Psoas muscle (tissue), 8 donors: ENCODE data around the gene HS2ST1. TPM values are rescaled to one million over a fixed set of nuclear protein-coding genes. Genes with fewer than 3 reads are reported as not detected.

ENCODE experiments used
- ATAC-seq, 4 donors: fragments of 200-7000 bp; cut with Tn5 transposase; one replicate each; pipeline ENCODE4 v1.9.1; 2020; ENCODE audit warnings: moderate library complexity in 3 of 4, mild to moderate bottlenecking in 2 of 4
- DNase-seq, 2 donors: peaks; one replicate each; pipeline ENCODE4 v3.0.0-alpha.2; 2020
- H3K27ac ChIP-seq: fragments of 200-600 bp; one replicate; pipeline ENCODE4 v1.8.0; 2022
- H3K27me3 ChIP-seq, 3 donors: fragments of 200-600 bp in 1 of 3; one replicate each; pipeline versions ENCODE4 v1.6.1 to v1.8.0; 2013 to 2022; ENCODE audit warnings: low read length in 2 of 3, mild to moderate bottlenecking in 2 of 3, moderate library complexity in 1 of 3; ENCODE audit not compliant: insufficient read depth in 3 of 3
- H3K36me3 ChIP-seq, 2 donors: fragments of 200-600 bp in 1 of 2; one replicate each; pipeline versions ENCODE4 v1.6.1 to v1.8.0; 2013 to 2022; ENCODE audit warnings: low read depth in 1 of 2, mild to moderate bottlenecking in 1 of 2, moderate library complexity in 1 of 2; ENCODE audit not compliant: insufficient read depth in 1 of 2
- H3K4me1 ChIP-seq: fragments of 200-600 bp; one replicate; pipeline ENCODE4 v1.8.0; 2022
- H3K4me3 ChIP-seq: fragments of 200-600 bp; one replicate; pipeline ENCODE4 v1.8.0; 2022; ENCODE audit warnings: mild to moderate bottlenecking
- H3K9me3 ChIP-seq: fragments of 200-600 bp; one replicate; pipeline ENCODE4 v1.8.0; 2022
- WGBS, 3 donors: extraction: QIAGEN DNeasy Blood & Tissue Kit; methylation state at CpG; one replicate each; pipeline versions ENCODE4 v1.1.6 to v1.1.7; 2013; 5-methylcytosine and 5-hydroxymethylcytosine counted together
- intact Hi-C, 2 donors: fragments of 100-400 bp; cut with DNase I; formaldehyde crosslinking; loops; one replicate each; pipeline versions ENCODE4 v1.11.0 to v1.14.2; 2022
- polyA plus RNA-seq, 3 donors: library from polyadenylated mRNA; stranded (reverse); fragments of 200-250 nt; gene quantifications; one replicate each; pipeline ENCODE4 v1.2.3, GENCODE V29; 2013
- total RNA-seq, 4 donors: library from RNA; stranded (reverse); fragmentation: NEBNext Ultra II Directional in 2 of 4; extraction: Animal tissue kit (Norgen Biotek cat#: 25700) in 2 of 4; gene quantifications; one replicate each; pipeline versions ENCODE4 v1.2.1 to v1.2.4, GENCODE V29; 2021 to 2023
- TF ChIP-seq, protein P1 (sequence below): fragments of 200-600 bp; IDR thresholded peaks from one replicate; pipeline ENCODE4 v1.8.0; 2022; ENCODE audit warnings: antibody characterized with exemption
- donor health status: healthy with polysubstance abuse.
- donor health status: DM: no; HTN: no; CAD: no; lungs with moderate emphysema.
- donor health status: Bipolar disorder and iron deficiency.
- donor health status: healthy.
- donor health status: DM: yes; HTN: yes; CAD: no.
- donor health status: DM: no; HTN: no; CAD: no.
- donor health status: DM: no; HTN: no; CAD: no.
- donor health status: DM: yes; HTN: yes; CAD: no.

The HS2ST1 gene
- total and polyA plus RNA-seq, 7 donors: 3.3 to 12.0 (median 8.1) TPM

DNA sequence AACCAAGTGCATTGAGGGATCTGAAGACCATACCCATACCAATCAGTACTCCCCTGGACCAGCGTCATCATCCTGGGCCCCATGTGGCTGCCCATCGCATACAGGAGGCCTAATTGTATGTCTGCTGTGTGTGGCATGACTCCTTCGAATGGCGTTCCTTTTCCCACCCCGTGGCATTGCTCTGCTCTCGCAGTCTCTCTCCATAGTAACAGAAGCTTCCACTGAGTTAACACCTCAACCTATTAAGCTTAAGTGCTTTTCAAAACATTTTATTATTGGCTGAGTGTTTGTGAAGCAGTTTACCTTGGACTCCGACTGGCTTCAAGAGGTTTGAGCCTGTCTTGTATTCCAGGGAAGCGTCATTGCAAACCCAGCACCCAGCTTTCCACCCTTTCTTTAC is 227.1 kb downstream of the HS2ST1 start:
- no peak for DNase-seq
- no peaks in the 10 kb centered on the region for H3K4me1 ChIP-seq
- no peaks in the 10 kb centered on the region for H3K36me3 ChIP-seq
- H3K27me3 ChIP-seq: no peaks in the 10 kb centered on the region
- TF ChIP-seq, protein P1, sequence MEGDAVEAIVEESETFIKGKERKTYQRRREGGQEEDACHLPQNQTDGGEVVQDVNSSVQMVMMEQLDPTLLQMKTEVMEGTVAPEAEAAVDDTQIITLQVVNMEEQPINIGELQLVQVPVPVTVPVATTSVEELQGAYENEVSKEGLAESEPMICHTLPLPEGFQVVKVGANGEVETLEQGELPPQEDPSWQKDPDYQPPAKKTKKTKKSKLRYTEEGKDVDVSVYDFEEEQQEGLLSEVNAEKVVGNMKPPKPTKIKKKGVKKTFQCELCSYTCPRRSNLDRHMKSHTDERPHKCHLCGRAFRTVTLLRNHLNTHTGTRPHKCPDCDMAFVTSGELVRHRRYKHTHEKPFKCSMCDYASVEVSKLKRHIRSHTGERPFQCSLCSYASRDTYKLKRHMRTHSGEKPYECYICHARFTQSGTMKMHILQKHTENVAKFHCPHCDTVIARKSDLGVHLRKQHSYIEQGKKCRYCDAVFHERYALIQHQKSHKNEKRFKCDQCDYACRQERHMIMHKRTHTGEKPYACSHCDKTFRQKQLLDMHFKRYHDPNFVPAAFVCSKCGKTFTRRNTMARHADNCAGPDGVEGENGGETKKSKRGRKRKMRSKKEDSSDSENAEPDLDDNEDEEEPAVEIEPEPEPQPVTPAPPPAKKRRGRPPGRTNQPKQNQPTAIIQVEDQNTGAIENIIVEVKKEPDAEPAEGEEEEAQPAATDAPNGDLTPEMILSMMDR: no peak
- H3K9me3 ChIP-seq: no peaks in the 10 kb centered on the region
- WGBS, 3 donors: 88 to 94% (median 93%) methylated on average over 8 of the region's 8 CpGs
- H3K27ac ChIP-seq: no peak overlapping the region
- no peak for ATAC-seq
- intact Hi-C loops: loop anchor here in 1 of 2 donors (10.0 kb wide), 1 partner anchor 813 kb away; no protein-coding TSS in a partner anchor
- H3K4me3 ChIP-seq: no peak overlapping the region

DNA sequence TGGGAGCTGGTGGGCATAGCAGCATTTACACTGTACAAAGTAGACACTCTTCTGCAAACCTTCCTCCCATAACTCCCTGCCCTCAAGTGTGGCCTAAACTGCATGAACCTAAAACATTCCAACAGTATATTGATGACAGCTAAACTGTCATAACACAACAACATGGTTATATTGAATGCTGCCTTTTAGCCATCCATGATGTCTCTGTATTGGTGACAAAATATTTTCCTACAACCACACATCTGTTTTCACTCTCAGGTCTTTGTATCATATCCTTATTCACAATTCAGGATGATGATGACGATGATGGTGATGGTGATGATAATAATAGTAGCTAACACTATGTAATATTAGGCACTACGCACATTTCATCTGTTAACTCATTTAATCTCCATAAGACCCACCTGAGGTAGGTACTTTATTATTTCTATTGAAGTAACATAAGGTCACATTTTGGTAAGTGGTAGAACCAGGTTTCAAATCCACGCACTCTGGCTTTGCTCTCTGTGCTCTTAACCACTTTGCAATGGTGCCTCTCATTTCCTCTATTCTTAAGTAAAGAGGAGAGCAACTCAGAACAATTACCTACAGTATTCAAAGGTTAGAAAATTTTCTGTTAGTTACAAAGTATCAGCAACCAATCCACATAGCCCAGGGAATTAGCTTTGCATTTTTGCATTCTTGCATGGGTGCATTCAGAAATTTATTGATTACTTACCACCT is 229.1 kb downstream of the HS2ST1 start:
- no peak for ATAC-seq
- 96 to 99% (median 98%) methylated on average over 3 of the region's 3 CpGs for whole genome bisulfite sequencing, 3 donors
- Histone ChIP-seq H3K4me3 (no peak overlapping the region), H3K36me3 (no peaks in the 10 kb centered on the region), H3K9me3 (no peaks in the 10 kb centered on the region), H3K4me1 (no peaks in the 10 kb centered on the region), H3K27me3 (no peaks in the 10 kb centered on the region), H3K27ac (no peak overlapping the region)
- TF ChIP-seq, protein P1: no peak
- no peak for DNase-seq
- intact Hi-C loops: loop anchor here in 1 of 2 donors (10.0 kb wide), 1 partner anchor 811 kb away; no protein-coding TSS in a partner anchor

DNA sequence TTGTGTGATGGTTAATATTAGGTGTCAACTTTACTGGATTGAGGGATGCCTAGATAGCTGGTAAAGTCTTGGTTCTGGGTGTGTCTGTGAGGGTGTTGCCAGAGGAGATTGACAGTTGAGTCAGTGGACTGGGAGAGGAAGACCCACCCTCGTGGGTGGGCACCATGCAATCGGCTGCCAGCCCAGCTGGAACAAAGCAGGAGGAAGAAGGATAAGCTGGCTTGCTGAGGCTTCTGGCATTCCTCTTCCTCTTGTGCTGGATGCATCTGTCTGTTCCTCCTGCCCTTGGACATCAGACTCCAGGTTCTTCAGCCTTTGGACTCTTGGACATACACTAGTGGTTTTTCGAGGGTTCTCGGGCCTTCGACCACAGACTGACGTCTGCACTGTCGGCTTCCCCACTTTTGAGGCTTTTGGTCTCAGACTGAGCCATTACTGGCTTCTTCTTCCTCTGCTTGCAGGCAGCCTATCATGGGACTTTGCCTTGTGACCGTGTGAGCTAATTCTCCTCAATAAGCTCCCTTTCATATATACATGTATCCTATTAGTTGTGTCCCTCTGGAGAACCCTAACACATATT is 230.0 kb downstream of the HS2ST1 start:
- Histone ChIP-seq H3K36me3 (no peaks in the 10 kb centered on the region), H3K27ac (no peak overlapping the region), H3K9me3 (no peaks in the 10 kb centered on the region), H3K4me1 (no peaks in the 10 kb centered on the region), H3K4me3 (no peak overlapping the region), H3K27me3 (no peaks in the 10 kb centered on the region)
- TF ChIP-seq, protein P1: no peak
- WGBS, 3 donors: 59 to 77% (median 61%) methylated on average over 8 of the region's 8 CpGs
- DNase-seq (no peak), ATAC-seq (no peak)
- intact Hi-C loops: loop anchor here in 1 of 2 donors (10.0 kb wide), 1 partner anchor 810 kb away; no protein-coding TSS in a partner anchor

DNA sequence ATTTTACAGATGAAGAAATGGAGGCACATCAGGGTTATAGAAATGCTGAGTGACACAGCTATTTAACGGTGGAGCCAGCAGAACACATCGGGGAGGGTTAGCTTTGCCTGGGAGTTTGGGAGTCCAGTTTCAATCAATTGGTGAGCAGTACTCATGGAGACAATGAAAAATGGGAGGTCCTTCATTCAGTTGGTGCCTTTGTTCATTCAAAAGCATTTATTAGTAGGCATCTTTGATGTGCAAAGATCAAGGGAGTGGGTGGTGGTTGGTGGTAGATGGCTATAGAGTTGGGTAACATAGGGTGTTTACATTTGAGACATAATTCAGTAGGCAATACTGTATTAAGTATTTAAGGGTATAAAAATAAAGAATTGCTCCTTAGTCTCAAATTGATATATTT is 230.5 kb downstream of the HS2ST1 start:
- Histone ChIP-seq H3K36me3 (no peaks in the 10 kb centered on the region), H3K27ac (no peak overlapping the region), H3K4me1 (no peaks in the 10 kb centered on the region), H3K9me3 (no peaks in the 10 kb centered on the region), H3K27me3 (no peaks in the 10 kb centered on the region), H3K4me3 (no peak overlapping the region)
- TF ChIP-seq, protein P1: no peak
- ATAC-seq (no peak), DNase-seq (no peak)
- intact Hi-C loops: loop anchor here in 1 of 2 donors (10.0 kb wide), 1 partner anchor 810 kb away; no protein-coding TSS in a partner anchor
- WGBS, 3 donors: 69 to 90% (median 89%) methylated on average over 2 of the region's 2 CpGs
